ENCODE results near the gene TMEM109. TPM values are rescaled to one million over a fixed set of nuclear protein-coding genes. Genes with fewer than 3 reads are reported as not detected.

The TMEM109 gene
- total RNA-seq, 1 donor from 2014 or later, result 127 TPM

- intact Hi-C loops (cut with DNase I), result no loop called here
- Histone ChIP-seq H3K27me3 (no peaks in the 10 kb centered on the region), H3K4me1 (peaks cover 24% of the 10 kb centered on the region), H3K4me3 (no peak overlapping the region), H3K27ac (no peak overlapping the region), H3K9me3 (no peaks in the 10 kb centered on the region), H3K36me3 (no peaks in the 10 kb centered on the region)
- TF ChIP-seq POLR2AphosphoS5 (IDR thresholded peaks at IDR 0.05; ENCODE audit: insufficient read depth in 1 of 2, low read depth in 1 of 2), result no peak
- no peak for DNase-seq (ENCODE audit: extremely low spot score in 2 of 2)
Measured at GRCh38 chr11:60868682-60869450, 45.1 kb upstream of the TMEM109 start.

GRCh38 chr11:60869451-60869825, 44.5 kb upstream of the TMEM109 start:
- Histone ChIP-seq H3K4me1 (peaks cover 24% of the 10 kb centered on the region), H3K27ac (no peak overlapping the region), H3K36me3 (no peaks in the 10 kb centered on the region), H3K9me3 (no peaks in the 10 kb centered on the region), H3K27me3 (no peaks in the 10 kb centered on the region), H3K4me3 (no peak overlapping the region)
- TF ChIP-seq POLR2AphosphoS5 (IDR thresholded peaks at IDR 0.05; ENCODE audit: insufficient read depth in 1 of 2, low read depth in 1 of 2) (no peak), POLR2A (IDR thresholded peaks at IDR 0.05) (no peak), CTCF (IDR thresholded peaks at IDR 0.05) (no peak)
- intact Hi-C loops (cut with DNase I), result no loop called here
- DNase-seq (ENCODE audit: extremely low spot score in 2 of 2), result no peak

GRCh38 chr11:60870276-60870675, 43.7 kb upstream of the TMEM109 start:
- no peaks in the 10 kb centered on the region for H3K36me3 ChIP-seq
- TF ChIP-seq CTCF (IDR thresholded peaks at IDR 0.05) (no peak), POLR2A (IDR thresholded peaks at IDR 0.05) (no peak), POLR2AphosphoS5 (IDR thresholded peaks at IDR 0.05; ENCODE audit: insufficient read depth in 1 of 2, low read depth in 1 of 2) (no peak)
- H3K27ac ChIP-seq, result no peak overlapping the region
- no peaks in the 10 kb centered on the region for H3K27me3 ChIP-seq
- intact Hi-C loops (cut with DNase I), result no loop called here
- no peaks in the 10 kb centered on the region for H3K9me3 ChIP-seq
- DNase-seq (ENCODE audit: extremely low spot score in 2 of 2), result no peak
- H3K4me1 ChIP-seq, result peaks cover 24% of the 10 kb centered on the region
- no peak overlapping the region for H3K4me3 ChIP-seq

GRCh38 chr11:60870733-60871377, 43.1 kb upstream of the TMEM109 start:
- TF ChIP-seq POLR2AphosphoS5 (IDR thresholded peaks at IDR 0.05; ENCODE audit: insufficient read depth in 1 of 2, low read depth in 1 of 2) (no peak), POLR2A (IDR thresholded peaks at IDR 0.05) (no peak), CTCF (IDR thresholded peaks at IDR 0.05) (no peak)
- intact Hi-C loops (cut with DNase I), result no loop called here
- Histone ChIP-seq H3K4me1 (peaks cover 24% of the 10 kb centered on the region), H3K27ac (peak overlapping the region; percentile 39), H3K27me3 (no peaks in the 10 kb centered on the region), H3K36me3 (no peaks in the 10 kb centered on the region), H3K9me3 (no peaks in the 10 kb centered on the region), H3K4me3 (no peak overlapping the region)
- no peak for DNase-seq (ENCODE audit: extremely low spot score in 2 of 2)

GRCh38 chr11:60871378-60872061, 42.4 kb upstream of the TMEM109 start:
- H3K27ac ChIP-seq, result peak overlapping the region; percentile 39
- no peaks in the 10 kb centered on the region for H3K27me3 ChIP-seq
- TF ChIP-seq POLR2A (IDR thresholded peaks at IDR 0.05), result no peak
- no peak for TF ChIP-seq POLR2AphosphoS5 (IDR thresholded peaks at IDR 0.05; ENCODE audit: insufficient read depth in 1 of 2, low read depth in 1 of 2)
- no peak for TF ChIP-seq CTCF (IDR thresholded peaks at IDR 0.05)
- H3K4me3 ChIP-seq, result no peak overlapping the region
- no peaks in the 10 kb centered on the region for H3K9me3 ChIP-seq
- no peak for DNase-seq (ENCODE audit: extremely low spot score in 2 of 2)
- intact Hi-C loops (cut with DNase I), result no loop called here
- H3K36me3 ChIP-seq, result no peaks in the 10 kb centered on the region
- H3K4me1 ChIP-seq, result peaks cover 24% of the 10 kb centered on the region
